ENCODE results near the gene CFL1. TPM values are rescaled to one million over a fixed set of nuclear protein-coding genes. Genes with fewer than 3 reads are reported as not detected.

Gene CFL1
- total RNA-seq, 1 donor from 2014 or later, result 299 TPM

DNA sequence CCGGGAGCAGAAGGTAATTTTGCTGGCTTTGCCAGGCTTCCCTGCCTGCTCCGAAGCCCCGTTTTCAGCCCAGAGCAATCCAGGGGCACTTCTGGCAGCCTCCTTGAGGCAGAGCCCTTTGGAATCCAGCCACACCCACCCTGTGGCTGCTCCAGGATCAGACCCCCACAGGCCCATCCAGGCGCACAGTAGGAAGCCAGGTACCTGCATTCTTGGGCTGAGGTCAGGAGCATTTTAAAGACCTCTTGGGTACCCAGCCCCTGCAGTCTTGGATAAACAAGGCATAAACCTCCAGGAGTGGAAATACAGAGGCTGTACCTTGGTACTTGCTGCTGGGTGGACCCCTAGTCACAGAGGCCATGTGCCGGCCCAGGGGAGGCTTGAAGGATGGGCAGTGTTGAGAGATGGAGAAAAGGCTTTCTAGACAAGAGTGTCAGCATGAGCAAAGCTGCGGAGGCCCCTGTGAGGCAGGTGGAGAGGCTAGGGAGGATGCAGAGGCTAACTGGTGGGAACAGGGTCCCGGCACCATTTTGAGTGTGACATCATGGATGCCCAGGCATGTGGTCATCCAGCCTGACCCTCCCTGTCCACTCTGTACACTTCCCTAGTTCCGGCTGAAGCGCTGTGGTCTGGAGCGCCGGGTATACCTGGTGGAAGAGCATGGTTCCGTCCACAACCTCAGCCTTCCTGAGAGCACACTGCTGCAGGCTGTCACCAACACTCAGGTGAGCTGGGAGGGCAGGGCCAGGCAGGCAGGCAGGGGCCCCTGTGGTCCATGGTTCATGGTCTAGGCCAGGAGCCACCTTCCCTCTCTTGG is 6.1 kb upstream of the CFL1 start:
- H3K4me3 ChIP-seq, result no peak overlapping the region
- DNase-seq, result peak; percentile 13
- peaks cover 74% of the 10 kb centered on the region for H3K36me3 ChIP-seq
- no peaks in the 10 kb centered on the region for H3K27me3 ChIP-seq (ENCODE audit: low read depth)
- peaks cover 56% of the 10 kb centered on the region for H3K4me1 ChIP-seq
- TF ChIP-seq, protein P1, sequence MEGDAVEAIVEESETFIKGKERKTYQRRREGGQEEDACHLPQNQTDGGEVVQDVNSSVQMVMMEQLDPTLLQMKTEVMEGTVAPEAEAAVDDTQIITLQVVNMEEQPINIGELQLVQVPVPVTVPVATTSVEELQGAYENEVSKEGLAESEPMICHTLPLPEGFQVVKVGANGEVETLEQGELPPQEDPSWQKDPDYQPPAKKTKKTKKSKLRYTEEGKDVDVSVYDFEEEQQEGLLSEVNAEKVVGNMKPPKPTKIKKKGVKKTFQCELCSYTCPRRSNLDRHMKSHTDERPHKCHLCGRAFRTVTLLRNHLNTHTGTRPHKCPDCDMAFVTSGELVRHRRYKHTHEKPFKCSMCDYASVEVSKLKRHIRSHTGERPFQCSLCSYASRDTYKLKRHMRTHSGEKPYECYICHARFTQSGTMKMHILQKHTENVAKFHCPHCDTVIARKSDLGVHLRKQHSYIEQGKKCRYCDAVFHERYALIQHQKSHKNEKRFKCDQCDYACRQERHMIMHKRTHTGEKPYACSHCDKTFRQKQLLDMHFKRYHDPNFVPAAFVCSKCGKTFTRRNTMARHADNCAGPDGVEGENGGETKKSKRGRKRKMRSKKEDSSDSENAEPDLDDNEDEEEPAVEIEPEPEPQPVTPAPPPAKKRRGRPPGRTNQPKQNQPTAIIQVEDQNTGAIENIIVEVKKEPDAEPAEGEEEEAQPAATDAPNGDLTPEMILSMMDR (IDR thresholded peaks at IDR 0.05; ENCODE audit: borderline replicate concordance), result no peak
- H3K27ac ChIP-seq (replicated peaks), result no peak overlapping the region
- intact Hi-C loops (cut with micrococcal nuclease), result no loop called here
- no peaks in the 10 kb centered on the region for H3K9me3 ChIP-seq (replicated peaks)

DNA sequence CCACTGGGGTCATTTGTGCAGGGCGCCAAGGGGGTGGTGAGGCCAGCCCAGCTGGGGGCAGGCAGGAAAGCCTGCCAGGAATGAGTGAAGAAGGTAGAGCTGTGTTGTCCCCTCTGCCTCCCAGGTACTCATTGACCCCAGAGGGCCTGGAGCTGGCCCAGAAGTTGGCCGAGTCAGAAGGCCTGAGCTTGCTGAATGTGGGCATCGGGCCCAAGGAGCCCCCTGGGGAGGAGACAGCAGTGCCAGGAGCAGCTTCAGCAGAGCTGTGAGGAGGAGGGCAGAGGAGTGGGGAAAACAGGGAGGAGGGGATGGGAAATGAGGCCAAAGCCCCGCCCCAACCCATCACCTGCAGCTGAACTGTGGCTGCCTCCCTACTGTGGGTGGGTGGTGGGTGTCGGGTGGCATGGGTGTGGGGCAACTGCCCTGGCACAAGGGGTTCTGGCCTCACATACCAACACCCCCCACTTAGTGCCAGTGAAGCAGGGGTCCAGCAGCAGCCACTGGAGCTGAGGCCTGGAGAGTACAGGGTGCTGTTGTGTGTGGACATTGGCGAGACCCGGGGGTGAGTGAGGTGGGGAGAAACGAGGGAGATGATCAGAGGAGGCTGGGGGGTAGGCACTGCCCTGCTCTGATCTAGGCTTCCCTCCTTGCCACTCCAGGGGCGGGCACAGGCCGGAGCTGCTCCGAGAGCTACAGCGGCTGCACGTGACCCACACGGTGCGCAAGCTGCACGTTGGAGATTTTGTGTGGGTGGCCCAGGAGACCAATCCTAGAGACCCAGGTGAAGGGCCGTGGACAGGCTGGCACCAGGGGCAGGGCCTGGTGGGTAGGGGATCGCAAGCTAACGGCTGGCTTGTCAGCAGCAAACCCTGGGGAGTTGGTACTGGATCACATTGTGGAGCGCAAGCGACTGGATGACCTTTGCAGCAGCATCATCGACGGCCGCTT is 5.2 kb upstream of the CFL1 start:
- no peak overlapping the region for H3K27ac ChIP-seq (replicated peaks)
- H3K27me3 ChIP-seq (ENCODE audit: low read depth), result no peaks in the 10 kb centered on the region
- peaks cover 69% of the 10 kb centered on the region for H3K36me3 ChIP-seq

DNA sequence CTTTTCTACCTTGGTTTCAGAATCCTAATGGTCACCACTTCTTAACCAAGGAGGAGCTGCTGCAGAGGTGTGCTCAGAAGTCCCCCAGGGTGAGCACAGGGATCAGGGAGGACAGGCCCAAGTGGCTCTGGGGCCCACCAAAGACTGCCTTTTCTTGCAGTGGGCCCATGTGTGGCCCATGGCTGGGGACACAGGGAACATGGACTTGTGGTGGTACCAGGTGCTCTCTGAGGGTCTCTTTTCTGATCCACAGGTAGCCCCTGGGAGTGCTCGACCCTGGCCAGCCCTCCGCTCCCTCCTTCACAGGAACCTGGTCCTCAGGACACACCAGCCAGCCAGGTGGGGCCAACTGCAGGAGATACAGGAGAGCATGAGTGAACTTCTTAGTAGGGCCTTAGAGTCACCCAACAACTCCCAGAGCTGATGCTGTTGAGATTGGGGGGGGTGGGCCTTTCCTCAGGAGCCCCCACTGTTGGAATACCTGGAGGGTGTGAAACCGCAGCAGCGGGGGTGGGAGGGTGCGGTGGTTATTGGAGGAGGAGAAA is 4.3 kb upstream of the CFL1 start:
- H3K4me1 ChIP-seq, result peaks cover 62% of the 10 kb centered on the region
- H3K27me3 ChIP-seq (ENCODE audit: low read depth), result no peaks in the 10 kb centered on the region
- H3K36me3 ChIP-seq, result peaks cover 60% of the 10 kb centered on the region
- no peak for DNase-seq
- TF ChIP-seq, protein P1 (IDR thresholded peaks at IDR 0.05; ENCODE audit: borderline replicate concordance), result no peak
- H3K9me3 ChIP-seq (replicated peaks), result no peaks in the 10 kb centered on the region
- H3K27ac ChIP-seq (replicated peaks), result peak overlapping the region; percentile 97
- intact Hi-C loops (cut with micrococcal nuclease), result no loop called here
- peak overlapping the region; percentile 80 for H3K4me3 ChIP-seq

More for the DNA sequence above, 5.2 kb upstream of the CFL1 start:
- peaks cover 63% of the 10 kb centered on the region for H3K4me1 ChIP-seq
- TF ChIP-seq, protein P1 (IDR thresholded peaks at IDR 0.05; ENCODE audit: borderline replicate concordance), result no peak
- DNase-seq, result no peak
- intact Hi-C loops (cut with micrococcal nuclease), result no loop called here
- no peak overlapping the region for H3K4me3 ChIP-seq
- no peaks in the 10 kb centered on the region for H3K9me3 ChIP-seq (replicated peaks)

DNA sequence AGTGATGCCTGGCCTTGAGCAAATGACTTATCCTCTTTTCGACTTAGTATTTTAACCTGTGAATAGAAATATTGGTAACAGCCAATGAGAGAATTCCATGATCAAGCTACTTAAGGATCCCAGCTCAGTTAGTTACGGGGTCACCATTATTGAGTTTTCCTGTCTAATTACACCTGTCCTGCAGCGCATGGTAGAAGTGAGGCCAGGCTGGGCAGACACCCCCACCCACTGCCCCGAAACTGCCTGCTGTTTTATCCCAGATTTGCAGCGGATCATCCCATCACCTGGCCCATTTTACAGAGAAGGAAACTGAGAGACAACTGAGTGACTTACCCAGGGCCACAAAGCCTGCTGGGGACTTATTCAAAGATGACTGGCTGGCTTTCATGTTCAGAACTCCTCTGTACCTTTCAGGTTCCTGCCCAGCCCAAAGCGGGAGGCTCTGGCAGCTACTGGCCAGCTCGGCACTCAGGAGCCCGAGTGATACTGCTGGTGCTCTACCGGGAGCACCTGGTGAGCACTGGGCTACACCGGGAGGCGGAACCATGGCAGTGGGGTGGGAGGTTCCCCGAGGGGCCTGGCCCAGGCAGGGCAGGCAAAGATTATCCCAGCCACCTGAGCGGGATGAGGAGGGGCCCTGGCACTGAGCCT is 3.7 kb upstream of the CFL1 start:
- peaks cover 67% of the 10 kb centered on the region for H3K4me1 ChIP-seq
- no peaks in the 10 kb centered on the region for H3K27me3 ChIP-seq (ENCODE audit: low read depth)
- H3K9me3 ChIP-seq (replicated peaks), result no peaks in the 10 kb centered on the region
- DNase-seq, result no peak
- intact Hi-C loops (cut with micrococcal nuclease), result no loop called here
- H3K4me3 ChIP-seq, result peak overlapping the region; percentile 80
- H3K36me3 ChIP-seq, result peaks cover 54% of the 10 kb centered on the region
- TF ChIP-seq, protein P1 (IDR thresholded peaks at IDR 0.05; ENCODE audit: borderline replicate concordance), result no peak
- H3K27ac ChIP-seq (replicated peaks), result peak overlapping the region; percentile 97

DNA sequence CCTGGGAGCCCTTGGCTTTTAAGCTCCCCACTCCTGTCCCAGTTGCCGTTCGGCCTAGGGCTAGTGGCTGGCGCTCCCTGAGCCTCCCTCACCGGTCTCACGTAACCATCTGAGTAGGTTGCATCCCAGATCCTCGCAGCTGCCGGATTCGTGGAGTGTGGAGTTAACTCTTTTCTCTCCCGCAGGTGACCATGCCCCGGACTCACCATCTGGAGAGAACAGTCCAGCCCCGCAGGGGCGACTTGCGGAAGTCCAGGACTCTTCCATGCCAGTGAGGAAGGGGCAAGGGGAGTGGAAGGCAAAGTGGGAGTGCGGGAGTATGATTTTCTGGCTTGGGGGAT is 3.2 kb upstream of the CFL1 start:
- peak overlapping the region; percentile 97 for H3K27ac ChIP-seq (replicated peaks)
- H3K9me3 ChIP-seq (replicated peaks), result no peaks in the 10 kb centered on the region
- peaks cover 51% of the 10 kb centered on the region for H3K36me3 ChIP-seq
- TF ChIP-seq, protein P1 (IDR thresholded peaks at IDR 0.05; ENCODE audit: borderline replicate concordance), result no peak
- peaks cover 72% of the 10 kb centered on the region for H3K4me1 ChIP-seq
- DNase-seq, result no peak
- H3K27me3 ChIP-seq (ENCODE audit: low read depth), result no peaks in the 10 kb centered on the region
- intact Hi-C loops (cut with micrococcal nuclease), result no loop called here
- H3K4me3 ChIP-seq, result peak overlapping the region; percentile 80
